ENCODE measurements around the gene PRKAG1.

- TF ChIP-seq, protein P1, sequence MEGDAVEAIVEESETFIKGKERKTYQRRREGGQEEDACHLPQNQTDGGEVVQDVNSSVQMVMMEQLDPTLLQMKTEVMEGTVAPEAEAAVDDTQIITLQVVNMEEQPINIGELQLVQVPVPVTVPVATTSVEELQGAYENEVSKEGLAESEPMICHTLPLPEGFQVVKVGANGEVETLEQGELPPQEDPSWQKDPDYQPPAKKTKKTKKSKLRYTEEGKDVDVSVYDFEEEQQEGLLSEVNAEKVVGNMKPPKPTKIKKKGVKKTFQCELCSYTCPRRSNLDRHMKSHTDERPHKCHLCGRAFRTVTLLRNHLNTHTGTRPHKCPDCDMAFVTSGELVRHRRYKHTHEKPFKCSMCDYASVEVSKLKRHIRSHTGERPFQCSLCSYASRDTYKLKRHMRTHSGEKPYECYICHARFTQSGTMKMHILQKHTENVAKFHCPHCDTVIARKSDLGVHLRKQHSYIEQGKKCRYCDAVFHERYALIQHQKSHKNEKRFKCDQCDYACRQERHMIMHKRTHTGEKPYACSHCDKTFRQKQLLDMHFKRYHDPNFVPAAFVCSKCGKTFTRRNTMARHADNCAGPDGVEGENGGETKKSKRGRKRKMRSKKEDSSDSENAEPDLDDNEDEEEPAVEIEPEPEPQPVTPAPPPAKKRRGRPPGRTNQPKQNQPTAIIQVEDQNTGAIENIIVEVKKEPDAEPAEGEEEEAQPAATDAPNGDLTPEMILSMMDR (conservative IDR thresholded peaks at IDR 0.05; ENCODE audit: low read length), result no peak
- no peak for TF ChIP-seq EZH2phosphoT487 (IDR thresholded peaks at IDR 0.05; ENCODE audit: borderline replicate concordance, low read depth, low read length)
Measured at GRCh38 chr12:49051373-49051764, 32.8 kb upstream of the PRKAG1 start.

All from OCI-LY7 (cell line).